OCI-LY7 (cell line): ENCODE measurements around the gene TMC5. TPM values are rescaled to one million over a fixed set of nuclear protein-coding genes. Genes with fewer than 3 reads are reported as not detected.

Experiments
- BruUV-seq: library from RNA; stranded (reverse); fragments of 400-500 nt; replicated peaks from 2 replicates; lab custom pipeline; 2021; lab: Mats Ljungman, UMichigan
- CTCF ChIA-PET: fragments of 300-600 bp; sonication (Branson Sonifier 250); formaldehyde crosslinking; loops from one replicate; lab custom pipeline; 2022; ENCODE audit warnings: antibody characterized with exemption; ENCODE audit not compliant: unreplicated experiment; lab: Charles Lee
- POLR2A ChIA-PET: fragments of 300-600 bp; sonication (Branson Sonifier 250); formaldehyde crosslinking; loops from one replicate; lab custom pipeline; 2022; ENCODE audit warnings: antibody characterized with exemption; lab: Charles Lee
- DNase-seq: peaks from one replicate; pipeline ENCODE4 v3.0.0-alpha.2; 2015; ENCODE audit warnings: low spot score
- H2AFZ ChIP-seq: fragments of 200-600 bp; sonication (generic), shearing (Covaris generic); 2 replicates; pipeline ENCODE4 v1.6.1; 2014; ENCODE audit warnings: mild to moderate bottlenecking, antibody characterized with exemption, low read length, moderate library complexity
- H3K27ac ChIP-seq: fragments of 200-600 bp; sonication (generic); 2 replicates; pipeline ENCODE4 v1.5.1; 2014; ENCODE audit warnings: mixed run types, low read depth, mild to moderate bottlenecking, moderate library complexity, low read length, inconsistent platforms; ENCODE audit not compliant: poor library complexity, severe bottlenecking
- H3K36me3 ChIP-seq: fragments of 200-600 bp; sonication (generic); 2 replicates; pipeline ENCODE4 v1.6.1; 2014; ENCODE audit warnings: mild to moderate bottlenecking, antibody characterized with exemption, low read length, moderate library complexity, mixed read lengths; ENCODE audit not compliant: insufficient read depth
- H3K4me1 ChIP-seq: fragments of 200-600 bp; sonication (generic); 2 replicates; pipeline ENCODE4 v1.5.1; 2014; ENCODE audit warnings: mild to moderate bottlenecking, low read length; ENCODE audit not compliant: insufficient read depth, poor library complexity, severe bottlenecking
- H3K4me2 ChIP-seq: fragments of 200-600 bp; sonication (generic); 2 replicates; pipeline ENCODE4 v1.6.1; 2014; ENCODE audit warnings: mild to moderate bottlenecking, low read length
- H3K4me3 ChIP-seq: fragments of 200-600 bp; sonication (generic); 2 replicates; pipeline ENCODE4 v1.5.1; 2014; ENCODE audit warnings: mild to moderate bottlenecking, low read depth, low read length; ENCODE audit not compliant: poor library complexity, severe bottlenecking
- H3K79me2 ChIP-seq: fragments of 200-600 bp; sonication (generic); 2 replicates; pipeline ENCODE4 v1.6.1; 2016; ENCODE audit warnings: low read depth, mild to moderate bottlenecking, low read length, moderate library complexity, mixed read lengths; ENCODE audit not compliant: insufficient read depth
- H3K9me2 ChIP-seq: fragments of 200-600 bp; sonication (generic); 2 replicates; pipeline ENCODE4 v1.6.1; 2016; ENCODE audit warnings: mild to moderate bottlenecking, low read length, mixed read lengths; ENCODE audit not compliant: insufficient read depth
- H3K9me3 ChIP-seq: fragments of 200-600 bp; sonication (generic); 2 replicates; pipeline ENCODE4 v1.6.1; 2014; ENCODE audit warnings: mild to moderate bottlenecking, mixed run types, low read length, mixed read lengths
- H4K20me1 ChIP-seq: fragments of 200-600 bp; sonication (generic); 2 replicates; pipeline ENCODE4 v1.6.1; 2014; ENCODE audit warnings: mild to moderate bottlenecking, antibody characterized with exemption, low read length, moderate library complexity, mixed read lengths; ENCODE audit not compliant: insufficient read depth
- CTCF ChIP-seq: fragments of 200-600 bp; sonication (generic); conservative IDR thresholded peaks from 2 replicates; pipeline ENCODE4 v1.5.1; 2014; ENCODE audit warnings: mild to moderate bottlenecking, antibody characterized with exemption, low read length, moderate library complexity, mixed read lengths
- EZH2phosphoT487 ChIP-seq: fragments of 200-600 bp; sonication (generic); IDR thresholded peaks from 2 replicates; pipeline ENCODE4 v1.6.1; 2018; ENCODE audit warnings: low read depth, borderline replicate concordance, mild to moderate bottlenecking, mixed run types, antibody characterized with exemption, low read length, moderate library complexity, mixed read lengths
- intact Hi-C: fragments of 100-400 bp; cut with micrococcal nuclease; formaldehyde crosslinking; loops from one replicate; pipeline ENCODE4 v1.10.0; 2022; ENCODE audit not compliant: unreplicated experiment
- total RNA-seq, 2 experiments: library from RNA; depleted of rRNA in 1 of 2; stranded (reverse); fragments of >200 nt in 1 of 2; shearing (Covaris generic) in 1 of 2; gene quantifications; 2 replicates each; pipeline ENCODE4 v1.2.3, GENCODE V29; 2014 to 2022

Gene TMC5
- total RNA-seq, 2 experiments from 2014 or later = not detected

GRCh38 chr16:19548144-19548543 lies 130.5 kb downstream of the TMC5 start:
- Histone ChIP-seq H3K79me2 (no peaks in the 10 kb centered on the region), H2AFZ (no peak overlapping the region), H3K27ac (no peak overlapping the region), H3K4me2 (no peak overlapping the region), H3K9me3 (no peaks in the 10 kb centered on the region), H3K4me1 (no peaks in the 10 kb centered on the region), H4K20me1 (no peaks in the 10 kb centered on the region), H3K36me3 (peaks cover 91% of the 10 kb centered on the region), H3K4me3 (no peak overlapping the region), H3K9me2 (no peaks in the 10 kb centered on the region)
- DNase-seq = no peak
- intact Hi-C loops = no loop called here
- CTCF ChIA-PET = no interaction called here
- BruUV-seq = no TSS peak
- TF ChIP-seq CTCF = no peak
- TF ChIP-seq EZH2phosphoT487 = no peak
- POLR2A ChIA-PET = interaction anchor here (0.7 kb wide), 1 partner anchor 22 kb away, joined by 3 read pairs; no protein-coding TSS in a partner anchor

Other genes starting within 250 kb of the TMC5 start
- 7.1 and 10.3 TPM in 2 replicates for gene SYT17, start 249.6 kb upstream of the TMC5 start, total RNA-seq (2014; rRNA removed; shearing (Covaris generic))
- 6.0 and 6.2 TPM in 2 replicates for gene SYT17, start 249.6 kb upstream of the TMC5 start, total RNA-seq (2022)
- not detected in 2 replicates for gene CLEC19A, start 132.2 kb upstream of the TMC5 start, total RNA-seq (2014; rRNA removed; shearing (Covaris generic))
- not detected in 2 replicates for gene CLEC19A, start 132.2 kb upstream of the TMC5 start, total RNA-seq (2022)
- 18.5 and 23.4 TPM in 2 replicates for gene GDE1, start 104.2 kb downstream of the TMC5 start, total RNA-seq (2014; rRNA removed; shearing (Covaris generic))
- 30.8 and 33.5 TPM in 2 replicates for gene GDE1, start 104.2 kb downstream of the TMC5 start, total RNA-seq (2022)
- 22.6 and 29.2 TPM in 2 replicates for gene CCP110, start 106.1 kb downstream of the TMC5 start, total RNA-seq (2014; rRNA removed; shearing (Covaris generic))
- gene CCP110, start 106.1 kb downstream of the TMC5 start, total RNA-seq (2022) = 38.4 and 49.9 TPM in 2 replicates
- 13.1 and 16.5 TPM in 2 replicates for gene VPS35L, start 137.8 kb downstream of the TMC5 start, total RNA-seq (2014; rRNA removed; shearing (Covaris generic))
- gene VPS35L, start 137.8 kb downstream of the TMC5 start, total RNA-seq (2022) = 59.9 and 65.2 TPM in 2 replicates